Measurements from ENCODE around the gene TMEM181. TPM values are rescaled to one million over a fixed set of nuclear protein-coding genes. Genes with fewer than 3 reads are reported as not detected.

TMEM181 gene
- total RNA-seq, 1 experiment from 2014 or later = 72.9 TPM

DNA sequence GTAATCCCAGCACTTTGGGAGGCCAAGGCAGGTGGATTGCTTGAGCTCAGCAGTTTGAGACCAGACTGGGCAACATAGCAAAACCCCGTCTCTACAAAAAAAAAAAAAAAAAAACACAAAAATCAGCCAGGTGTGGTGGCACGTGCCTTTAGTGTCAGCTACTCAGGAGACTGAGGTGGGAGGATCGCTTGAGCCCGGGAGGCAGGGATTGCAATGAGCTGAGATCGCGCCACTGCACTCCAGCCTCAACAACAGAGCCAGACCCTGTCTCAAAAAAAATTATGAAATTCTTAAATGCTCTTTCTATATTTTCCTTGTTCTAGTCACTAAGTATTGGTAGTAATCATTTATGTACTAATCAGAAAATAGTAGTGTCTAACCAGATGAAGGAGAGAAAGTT is 120.6 kb downstream of the TMEM181 start:
- no peak for DNase-seq (ENCODE audit: low read depth, low spot score)
- in situ Hi-C loops (cut with HindIII; ENCODE audit: low pct_unique_long_range_greater_than_20kb, low sequenced_read_pairs) = no loop called here

DNA sequence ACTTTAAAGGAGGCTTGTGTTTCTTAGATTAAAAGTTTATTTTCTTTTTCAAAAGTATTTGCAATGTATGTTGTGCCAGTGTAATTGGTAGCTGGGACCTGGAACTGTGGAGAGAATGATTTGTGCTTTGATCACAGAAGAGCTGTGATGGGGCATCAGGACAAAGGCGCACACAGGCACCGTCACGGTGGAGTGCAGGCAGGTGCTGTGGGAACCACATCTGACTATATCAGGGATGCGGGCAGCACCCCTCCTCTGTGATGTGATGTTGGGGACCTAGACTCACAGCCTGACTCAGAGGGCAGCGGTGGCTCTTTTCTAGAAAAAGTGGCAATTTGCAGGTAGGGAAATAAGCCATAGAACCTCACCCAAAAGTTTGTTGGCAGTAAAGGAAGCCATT is 124.4 kb downstream of the TMEM181 start:
- DNase-seq (ENCODE audit: low read depth, low spot score) = no peak
- in situ Hi-C loops (cut with HindIII; ENCODE audit: low pct_unique_long_range_greater_than_20kb, low sequenced_read_pairs) = no loop called here

DNA sequence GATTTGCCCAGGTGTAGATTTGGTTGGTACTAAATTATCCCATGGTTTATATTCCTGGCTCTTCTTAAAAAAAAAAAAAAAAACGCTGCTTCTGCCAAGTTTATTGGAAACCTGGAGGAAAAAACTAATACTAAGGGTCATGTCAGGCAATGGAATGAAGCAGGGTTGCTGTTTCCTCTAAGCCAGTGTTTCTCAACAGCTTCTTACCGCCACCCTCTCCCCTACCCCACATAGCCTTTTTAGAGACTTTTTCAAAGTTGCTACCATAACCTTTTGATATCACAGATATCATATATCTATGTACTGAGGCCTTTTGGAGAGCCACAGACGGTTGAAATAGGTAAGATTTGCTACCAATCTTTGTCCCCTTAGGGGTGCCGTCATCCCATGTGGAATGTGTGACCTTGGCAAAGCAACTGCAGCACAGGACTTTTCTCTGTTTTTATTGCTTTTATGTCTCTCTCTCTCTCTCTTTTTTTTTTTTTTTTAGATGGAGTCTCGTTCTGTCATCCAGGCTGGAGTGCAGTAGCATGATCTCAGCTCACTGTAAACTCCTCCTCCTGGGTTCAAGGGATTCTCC is 124.9 kb downstream of the TMEM181 start:
- DNase-seq (ENCODE audit: low read depth, low spot score) = no peak
- in situ Hi-C loops (cut with HindIII; ENCODE audit: low pct_unique_long_range_greater_than_20kb, low sequenced_read_pairs) = no loop called here

Small RNA genes within 50 kb of the gene (small RNA-seq; reads per million reads assigned to genes)
- gene MIR7161 = 0 reads per million in 2 experiments

Other genes with a start within 250 kb of the TMEM181 start
- 75.3 and 85.0 TPM in 2 replicates for gene TULP4, start 247.6 kb upstream of the TMEM181 start, total RNA-seq (2014; rRNA removed; shearing (Covaris generic))
- gene DYNLT1, start 84.7 kb downstream of the TMEM181 start, total RNA-seq (2014; rRNA removed; shearing (Covaris generic)) = 10.2 and 14.2 TPM in 2 replicates
- 0.85 and 0.92 TPM in 2 replicates for gene SYTL3, start 90.0 kb downstream of the TMEM181 start, total RNA-seq (2014; rRNA removed; shearing (Covaris generic))

All from SK-MEL-5 (cell line).